ENCODE measurements around the gene SBF1.
"Not testable (repeated sequence)": the region's sequence is repeated elsewhere in the genome, so short reads cannot be mapped to it uniquely, and the experiment has no call there.

The SBF1 gene, protein sequence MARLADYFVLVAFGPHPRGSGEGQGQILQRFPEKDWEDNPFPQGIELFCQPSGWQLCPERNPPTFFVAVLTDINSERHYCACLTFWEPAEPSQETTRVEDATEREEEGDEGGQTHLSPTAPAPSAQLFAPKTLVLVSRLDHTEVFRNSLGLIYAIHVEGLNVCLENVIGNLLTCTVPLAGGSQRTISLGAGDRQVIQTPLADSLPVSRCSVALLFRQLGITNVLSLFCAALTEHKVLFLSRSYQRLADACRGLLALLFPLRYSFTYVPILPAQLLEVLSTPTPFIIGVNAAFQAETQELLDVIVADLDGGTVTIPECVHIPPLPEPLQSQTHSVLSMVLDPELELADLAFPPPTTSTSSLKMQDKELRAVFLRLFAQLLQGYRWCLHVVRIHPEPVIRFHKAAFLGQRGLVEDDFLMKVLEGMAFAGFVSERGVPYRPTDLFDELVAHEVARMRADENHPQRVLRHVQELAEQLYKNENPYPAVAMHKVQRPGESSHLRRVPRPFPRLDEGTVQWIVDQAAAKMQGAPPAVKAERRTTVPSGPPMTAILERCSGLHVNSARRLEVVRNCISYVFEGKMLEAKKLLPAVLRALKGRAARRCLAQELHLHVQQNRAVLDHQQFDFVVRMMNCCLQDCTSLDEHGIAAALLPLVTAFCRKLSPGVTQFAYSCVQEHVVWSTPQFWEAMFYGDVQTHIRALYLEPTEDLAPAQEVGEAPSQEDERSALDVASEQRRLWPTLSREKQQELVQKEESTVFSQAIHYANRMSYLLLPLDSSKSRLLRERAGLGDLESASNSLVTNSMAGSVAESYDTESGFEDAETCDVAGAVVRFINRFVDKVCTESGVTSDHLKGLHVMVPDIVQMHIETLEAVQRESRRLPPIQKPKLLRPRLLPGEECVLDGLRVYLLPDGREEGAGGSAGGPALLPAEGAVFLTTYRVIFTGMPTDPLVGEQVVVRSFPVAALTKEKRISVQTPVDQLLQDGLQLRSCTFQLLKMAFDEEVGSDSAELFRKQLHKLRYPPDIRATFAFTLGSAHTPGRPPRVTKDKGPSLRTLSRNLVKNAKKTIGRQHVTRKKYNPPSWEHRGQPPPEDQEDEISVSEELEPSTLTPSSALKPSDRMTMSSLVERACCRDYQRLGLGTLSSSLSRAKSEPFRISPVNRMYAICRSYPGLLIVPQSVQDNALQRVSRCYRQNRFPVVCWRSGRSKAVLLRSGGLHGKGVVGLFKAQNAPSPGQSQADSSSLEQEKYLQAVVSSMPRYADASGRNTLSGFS (N-terminal part only)

DNA sequence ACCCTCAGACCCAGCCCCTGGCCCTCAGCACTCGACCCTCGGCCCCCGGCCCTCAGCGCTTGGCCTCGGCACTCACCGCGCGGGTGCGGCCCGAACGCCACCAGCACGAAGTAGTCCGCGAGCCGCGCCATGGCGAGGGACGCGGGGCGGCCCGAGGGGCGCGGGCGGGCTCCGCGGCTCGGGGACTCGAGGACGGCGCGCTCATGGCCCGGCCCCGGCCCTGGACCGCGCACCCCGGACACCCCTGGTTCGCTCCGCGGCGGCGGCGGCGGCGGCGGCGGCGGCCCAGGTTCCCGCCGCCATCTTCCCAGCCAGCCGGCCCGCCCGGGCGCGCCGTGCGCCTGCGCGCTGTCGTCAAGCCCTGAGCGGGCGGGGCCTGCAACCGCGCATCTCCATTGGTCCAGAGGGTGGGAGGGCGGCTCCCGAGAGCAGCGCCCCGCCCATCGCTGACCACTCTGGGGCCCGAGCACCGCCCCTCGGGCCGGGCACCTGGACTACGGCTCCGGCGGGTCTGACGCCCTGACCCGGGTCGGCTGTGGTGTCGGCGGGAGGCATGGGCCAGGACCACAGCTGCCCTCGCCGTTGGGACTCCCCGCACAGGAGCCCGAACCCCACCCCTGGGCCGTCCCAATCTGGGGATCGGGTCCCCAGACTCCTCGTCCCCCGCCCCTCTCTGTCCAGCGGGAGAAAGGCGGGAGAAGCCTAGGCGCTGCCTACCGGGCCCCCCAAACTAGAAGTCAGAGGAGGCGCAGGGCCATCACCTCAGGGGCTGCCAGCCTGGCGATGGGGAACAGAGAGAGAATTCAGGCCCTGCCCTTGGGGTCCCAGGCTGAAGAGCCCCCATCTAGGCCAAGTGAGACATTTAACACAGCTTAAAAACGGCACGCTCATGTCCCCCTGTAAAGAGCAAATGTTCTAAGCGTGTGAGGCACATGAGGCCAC, at the start of gene SBF1:
SBF1 (minus strand) TSS at position 326 of the 942 bp plus-strand sequence; CDS start at position 131, 195 bp downstream.
- peak; percentile 83 for DNase-seq

DNA sequence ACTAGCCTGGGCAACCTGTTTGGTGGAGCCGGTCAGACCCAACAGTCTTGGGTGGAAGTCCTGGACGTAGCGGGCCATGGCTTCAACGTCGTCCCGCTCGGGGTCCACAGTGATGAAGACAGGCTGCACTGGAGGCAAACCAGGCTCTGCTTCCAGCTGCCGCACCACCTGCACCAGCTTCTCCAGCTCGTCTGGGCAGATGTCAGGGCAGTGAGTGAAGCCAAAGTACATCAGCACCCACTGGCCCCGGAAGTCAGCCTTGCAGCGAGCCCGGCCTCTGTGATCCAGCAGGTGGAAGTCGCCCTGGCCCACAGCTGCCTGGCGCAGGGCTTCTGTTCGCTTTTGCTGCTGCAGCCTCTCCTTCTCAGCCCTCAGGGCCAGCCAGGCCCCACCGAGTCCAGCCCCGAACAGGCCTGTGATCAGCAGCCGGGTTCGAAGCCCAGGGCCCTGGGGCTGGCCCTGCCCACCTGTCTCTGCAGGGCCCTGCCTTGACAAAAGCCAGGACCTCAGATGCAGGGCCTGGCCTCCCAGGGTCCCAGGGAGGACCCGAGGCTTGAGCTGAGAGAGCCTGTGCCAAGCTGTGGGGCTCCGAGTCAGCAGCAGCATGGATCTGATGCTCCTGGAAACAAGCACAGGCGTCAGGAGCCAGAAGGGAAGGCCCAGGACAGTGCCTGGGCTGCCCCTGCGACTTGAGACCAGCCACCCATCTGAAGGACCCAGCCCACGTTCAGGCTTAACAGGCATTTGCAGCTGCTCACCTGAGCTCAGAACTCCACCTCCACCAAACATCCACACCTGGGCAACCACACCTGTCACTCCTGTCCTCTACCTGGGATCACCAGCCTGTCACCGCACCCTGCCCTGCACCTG, 49.2 kb upstream of the SBF1 start:
- DNase-seq, result no peak

DNA sequence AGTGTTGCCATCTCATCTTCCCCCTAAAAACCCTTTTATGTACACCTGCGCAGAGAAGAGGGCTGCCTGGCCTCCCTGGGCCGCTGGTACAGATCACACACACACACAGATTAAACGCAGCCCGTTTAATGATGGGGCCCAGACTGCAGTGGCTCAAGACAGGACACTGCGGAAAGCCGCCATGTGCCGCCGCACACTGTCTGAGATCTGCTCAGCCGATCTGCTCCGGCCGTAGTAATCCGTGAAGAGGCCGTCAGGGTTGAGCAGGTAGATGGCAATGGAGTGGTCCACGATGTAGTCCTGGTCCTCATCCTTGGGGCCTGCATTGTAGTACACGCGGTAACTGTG, 48.6 kb upstream of the SBF1 start:
- DNase-seq, result no peak

DNA sequence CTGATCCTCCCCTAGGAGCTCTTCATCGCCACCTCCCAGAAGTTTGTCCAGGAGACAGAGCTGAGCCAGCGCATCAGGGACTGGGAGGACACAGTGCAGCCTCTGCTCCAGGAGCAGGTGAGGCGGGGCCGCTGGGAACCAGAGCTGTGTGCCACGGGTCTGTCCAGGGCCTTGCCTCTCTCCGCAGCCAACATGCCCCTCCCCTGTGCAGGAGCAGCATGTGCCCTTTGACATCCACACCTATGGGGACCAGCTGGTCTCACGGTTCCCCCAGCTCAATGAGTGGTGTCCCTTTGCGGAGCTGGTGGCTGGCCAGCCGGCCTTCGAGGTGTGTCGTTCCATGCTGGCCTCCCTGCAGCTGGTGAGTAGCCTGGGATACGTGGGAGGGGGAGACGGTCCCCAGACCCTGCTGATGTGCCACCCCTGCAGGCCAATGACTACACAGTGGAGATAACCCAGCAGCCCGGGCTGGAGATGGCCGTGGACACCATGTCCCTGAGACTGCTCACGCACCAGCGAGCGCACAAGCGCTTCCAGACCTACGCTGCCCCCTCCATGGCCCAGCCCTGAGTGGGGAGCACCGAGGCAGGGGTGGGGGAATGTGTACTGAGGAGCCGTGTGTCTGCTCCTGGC, 48.1 kb upstream of the SBF1 start:
- no peak for DNase-seq

DNA sequence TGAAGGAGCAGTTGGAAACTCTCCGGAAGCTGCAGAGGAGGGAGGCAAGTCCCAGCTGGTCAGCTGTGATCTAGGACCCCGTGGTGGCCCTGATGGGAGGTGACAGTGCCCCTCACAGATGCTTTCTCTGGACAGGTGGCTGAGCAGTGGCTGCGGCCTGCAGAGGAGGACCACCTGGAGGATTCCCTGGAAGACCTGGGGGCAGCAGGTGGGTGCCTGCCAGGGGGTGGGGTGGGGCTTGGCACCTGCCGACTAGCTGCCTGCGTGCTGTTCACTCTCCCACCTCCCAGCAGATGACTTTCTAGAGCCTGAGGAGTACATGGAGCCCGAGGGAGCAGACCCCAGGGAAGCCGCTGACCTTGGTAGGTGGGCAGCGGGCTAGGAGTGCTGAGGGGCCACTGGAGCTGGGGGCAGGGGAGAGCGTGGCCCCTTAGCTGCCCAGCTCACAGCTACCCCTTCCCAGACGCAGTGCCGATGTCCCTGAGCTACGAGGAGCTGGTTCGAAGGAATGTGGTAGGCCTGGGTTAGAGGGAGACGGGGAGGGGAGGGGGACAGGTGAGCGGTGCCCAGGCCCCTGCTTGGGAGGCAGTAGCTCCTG, 47.5 kb upstream of the SBF1 start:
- DNase-seq, result no peak

DNA sequence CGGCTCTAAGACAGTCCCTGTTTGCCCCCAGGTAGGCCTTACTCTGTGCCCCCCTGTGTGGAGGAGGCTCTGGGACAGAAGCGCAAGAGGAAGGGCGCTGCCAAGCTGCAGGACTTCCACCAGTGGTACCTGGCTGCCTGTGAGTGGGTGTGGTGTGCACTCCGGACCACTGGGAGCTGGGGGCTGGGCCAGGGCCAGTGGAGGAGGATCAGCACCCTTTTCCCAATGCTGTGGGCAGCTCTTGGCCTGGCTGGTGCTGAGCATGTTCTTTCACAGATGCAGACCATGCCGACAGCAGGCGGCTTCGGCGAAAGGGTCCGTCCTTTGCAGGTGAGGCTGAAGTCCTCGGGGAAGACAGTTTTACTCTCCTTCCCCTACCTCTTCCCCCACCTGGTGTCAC, 46.9 kb upstream of the SBF1 start:
- no peak for DNase-seq

DNA sequence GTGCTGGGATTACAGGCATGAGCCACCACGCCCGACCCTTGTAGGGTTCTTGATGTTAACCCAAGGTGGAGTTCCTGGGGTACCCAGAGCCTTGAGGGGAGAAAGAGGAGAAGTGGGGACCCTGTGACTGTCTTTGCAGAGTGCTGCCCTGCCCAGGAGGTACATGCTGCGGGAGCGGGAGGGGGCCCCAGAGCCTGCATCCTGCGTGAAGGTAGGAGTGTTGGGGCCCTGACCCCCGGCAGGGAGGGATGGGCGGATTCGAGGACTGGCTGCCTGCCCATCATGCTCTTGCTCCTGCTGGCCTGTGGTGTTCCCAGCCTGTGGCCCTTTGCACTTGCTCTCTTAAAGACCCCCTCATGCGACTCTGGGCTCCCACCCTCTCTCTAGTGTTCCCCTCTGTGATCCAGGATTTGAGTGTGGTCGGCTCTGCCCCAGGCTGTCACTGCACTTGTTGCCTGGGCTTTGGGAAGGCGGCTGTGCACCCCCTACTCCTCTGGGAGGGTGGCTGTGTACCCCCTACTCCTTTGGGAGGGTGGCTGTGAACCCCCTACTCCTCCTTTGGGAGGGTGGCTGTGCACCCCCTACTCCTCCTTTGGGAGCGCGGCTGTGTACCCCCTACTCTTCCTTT, 46.1 kb upstream of the SBF1 start:
- no peak for DNase-seq

DNA sequence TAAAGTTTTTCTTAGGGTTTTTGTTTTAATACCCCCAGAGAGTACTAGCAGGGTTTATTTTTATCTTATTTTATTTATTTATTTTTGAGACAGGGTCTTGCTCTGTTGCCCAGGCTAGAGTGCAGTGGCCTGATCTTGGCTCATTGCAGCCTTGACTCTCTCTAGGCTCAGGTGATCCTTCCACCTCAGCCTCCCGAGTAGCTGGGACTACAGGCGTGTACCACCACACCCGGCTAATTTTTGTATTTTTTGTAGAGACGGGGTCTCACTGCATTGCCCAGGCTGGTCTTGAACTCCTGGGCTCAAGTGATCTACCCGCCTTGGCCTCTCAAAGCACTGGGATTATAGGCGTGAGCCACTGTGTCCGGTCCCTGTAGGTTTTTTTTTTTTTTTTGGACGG, 45.3 kb upstream of the SBF1 start:
- DNase-seq, result not testable (repeated sequence)

DNA sequence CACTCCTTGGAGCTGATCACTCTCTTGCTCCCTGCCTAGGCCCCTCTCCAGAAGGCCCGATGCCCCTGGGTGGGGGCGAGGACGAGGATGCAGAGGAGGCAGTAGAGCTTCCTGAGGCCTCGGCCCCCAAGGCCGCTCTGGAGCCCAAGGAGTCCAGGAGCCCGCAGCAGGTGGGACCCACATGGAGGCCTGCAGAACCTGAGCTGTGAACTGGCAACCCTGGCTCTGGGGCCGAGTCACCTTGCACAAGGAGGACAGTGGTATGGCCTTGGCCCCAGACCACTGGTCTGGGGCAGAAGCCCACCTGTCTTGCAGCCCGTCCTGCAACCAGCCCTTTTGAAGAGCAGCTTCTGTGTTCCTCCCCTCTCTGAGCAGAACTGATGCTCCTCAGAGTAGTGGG, 44.3 kb upstream of the SBF1 start:
- no peak for DNase-seq

DNA sequence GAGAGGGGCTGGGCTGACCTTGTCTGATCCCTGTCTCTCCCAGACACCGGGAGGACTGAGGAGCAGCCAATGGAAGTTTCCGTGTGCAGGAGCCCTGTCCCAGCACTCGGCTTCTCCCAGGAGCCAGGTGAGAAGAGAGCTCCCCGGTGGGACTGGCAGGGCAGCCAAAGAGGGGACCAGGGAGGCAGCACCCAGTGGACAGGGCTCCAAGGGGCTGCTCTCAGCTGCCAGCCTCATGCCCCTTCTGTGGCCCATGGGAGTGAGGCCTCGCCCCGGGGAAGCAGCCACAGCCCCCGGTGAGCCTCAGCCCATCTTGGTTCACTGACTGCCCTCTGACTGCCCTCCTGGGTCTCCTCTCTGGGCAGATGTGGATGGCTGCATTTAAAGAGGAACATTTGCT, 43.8 kb upstream of the SBF1 start:
- no peak for DNase-seq

DNA sequence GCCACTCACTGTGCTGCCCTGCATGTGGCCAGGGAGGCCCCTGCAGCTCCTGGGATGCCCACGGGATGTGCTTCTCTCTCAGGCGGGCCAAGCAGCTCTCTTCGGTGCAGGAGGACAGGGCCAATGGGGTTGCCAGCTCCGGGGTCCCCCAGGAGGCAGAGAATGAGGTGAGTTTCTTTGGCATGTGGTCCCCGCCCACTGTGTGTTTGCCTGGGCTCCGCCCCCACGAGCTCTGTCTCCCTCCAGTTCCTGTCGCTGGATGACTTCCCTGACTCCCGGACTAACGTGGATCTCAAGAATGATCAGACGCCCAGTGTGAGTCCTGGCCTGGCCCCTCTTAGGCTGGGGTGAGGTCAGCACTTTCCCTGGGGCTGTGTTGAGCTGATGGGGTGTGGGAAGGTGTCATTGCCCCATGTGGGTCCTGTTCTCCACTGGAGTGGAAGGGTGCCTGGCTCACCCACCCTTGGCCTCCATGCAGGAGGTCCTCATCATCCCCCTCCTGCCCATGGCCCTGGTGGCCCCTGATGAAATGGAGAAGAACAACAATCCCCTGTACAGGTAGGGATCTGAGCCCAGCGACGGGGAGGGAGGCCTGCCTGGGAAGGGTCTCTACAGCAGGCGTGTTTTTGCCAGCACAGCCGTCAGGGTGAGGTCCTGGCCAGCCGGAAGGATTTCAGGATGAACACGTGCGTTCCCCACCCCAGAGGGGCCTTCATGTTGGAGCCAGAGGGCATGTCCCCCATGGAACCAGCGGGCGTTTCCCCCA, 42.8 kb upstream of the SBF1 start:
- no peak for DNase-seq

DNA sequence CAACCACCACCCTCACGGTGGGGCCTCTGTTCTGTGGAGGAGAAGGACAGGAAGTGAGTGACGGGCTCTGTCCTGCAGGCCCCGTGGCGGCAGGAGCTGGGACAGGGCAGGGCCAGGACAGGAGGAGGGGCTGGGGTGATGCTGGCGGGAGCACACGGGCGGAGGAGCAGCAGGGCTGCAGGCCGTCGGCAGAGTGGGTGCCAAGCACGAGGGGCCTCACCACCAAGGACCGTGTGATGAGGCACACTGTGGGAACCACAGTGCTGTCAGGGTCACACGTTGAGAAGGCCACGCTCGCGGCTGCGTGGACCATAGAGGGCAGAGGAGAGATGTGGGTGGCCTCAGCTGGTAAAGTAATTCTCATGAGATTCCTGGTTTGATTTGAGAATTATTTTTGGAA, 42.1 kb upstream of the SBF1 start:
- DNase-seq, result no peak

DNA sequence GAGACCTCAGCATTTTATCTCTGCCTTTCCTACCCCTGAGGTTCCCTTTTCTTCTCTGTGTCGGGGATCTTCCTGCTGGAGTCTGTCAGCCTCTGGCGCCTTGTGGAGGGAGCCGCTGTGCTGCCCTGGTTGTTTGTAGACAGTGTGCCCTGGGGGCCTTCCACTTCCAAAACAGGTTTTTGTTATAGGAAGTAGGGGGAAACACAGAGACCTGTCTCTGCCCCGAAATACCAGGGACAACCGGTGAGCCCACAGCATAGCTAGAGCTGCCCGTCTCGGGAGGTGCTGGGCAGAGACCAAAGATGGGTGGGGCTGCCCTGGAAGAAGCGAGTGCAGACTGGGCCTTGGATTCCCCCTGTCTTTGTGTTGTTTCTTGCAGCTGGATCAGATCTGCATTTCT, 41.2 kb upstream of the SBF1 start:
- no peak for DNase-seq

DNA sequence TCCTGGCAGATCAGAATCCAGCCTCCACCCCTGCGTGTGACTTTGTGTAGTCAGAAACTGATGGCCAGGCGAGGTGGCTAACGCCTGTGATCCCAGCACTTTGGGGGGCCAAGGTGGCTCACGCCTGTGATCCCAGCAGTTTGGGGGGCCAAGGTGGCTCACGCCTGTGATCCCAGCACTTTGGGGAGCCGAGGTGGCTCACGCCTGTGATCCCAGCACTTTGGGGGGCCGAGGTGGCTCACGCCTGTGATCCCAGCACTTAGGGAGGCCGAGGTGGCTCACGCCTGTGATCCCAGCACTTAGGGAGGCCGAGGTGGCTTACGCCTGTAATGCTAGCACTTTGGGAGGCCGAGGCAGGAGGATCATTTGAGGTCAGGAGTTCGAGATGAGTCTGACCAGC, 38.3 kb upstream of the SBF1 start:
- no peak for DNase-seq

DNA sequence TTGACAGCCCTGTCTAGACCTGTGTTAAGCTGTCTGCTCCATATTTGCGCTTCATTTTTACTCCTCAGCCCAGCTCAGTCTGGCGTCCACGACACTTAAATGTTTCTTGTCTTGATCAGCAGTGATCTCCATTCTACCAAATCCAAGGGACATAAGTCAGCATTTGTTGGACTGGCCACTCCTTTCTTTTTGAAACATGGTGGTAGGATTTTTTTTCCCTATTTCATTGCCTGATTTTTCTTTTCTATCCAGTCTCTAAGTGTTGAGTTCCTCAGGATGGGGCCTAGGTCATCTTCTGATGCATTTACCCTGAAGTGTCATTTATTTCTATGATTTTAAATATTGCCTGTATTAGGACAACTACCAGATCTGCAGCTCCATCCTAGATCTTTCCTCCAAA, 34.1 kb upstream of the SBF1 start:
- DNase-seq, result no peak

DNA sequence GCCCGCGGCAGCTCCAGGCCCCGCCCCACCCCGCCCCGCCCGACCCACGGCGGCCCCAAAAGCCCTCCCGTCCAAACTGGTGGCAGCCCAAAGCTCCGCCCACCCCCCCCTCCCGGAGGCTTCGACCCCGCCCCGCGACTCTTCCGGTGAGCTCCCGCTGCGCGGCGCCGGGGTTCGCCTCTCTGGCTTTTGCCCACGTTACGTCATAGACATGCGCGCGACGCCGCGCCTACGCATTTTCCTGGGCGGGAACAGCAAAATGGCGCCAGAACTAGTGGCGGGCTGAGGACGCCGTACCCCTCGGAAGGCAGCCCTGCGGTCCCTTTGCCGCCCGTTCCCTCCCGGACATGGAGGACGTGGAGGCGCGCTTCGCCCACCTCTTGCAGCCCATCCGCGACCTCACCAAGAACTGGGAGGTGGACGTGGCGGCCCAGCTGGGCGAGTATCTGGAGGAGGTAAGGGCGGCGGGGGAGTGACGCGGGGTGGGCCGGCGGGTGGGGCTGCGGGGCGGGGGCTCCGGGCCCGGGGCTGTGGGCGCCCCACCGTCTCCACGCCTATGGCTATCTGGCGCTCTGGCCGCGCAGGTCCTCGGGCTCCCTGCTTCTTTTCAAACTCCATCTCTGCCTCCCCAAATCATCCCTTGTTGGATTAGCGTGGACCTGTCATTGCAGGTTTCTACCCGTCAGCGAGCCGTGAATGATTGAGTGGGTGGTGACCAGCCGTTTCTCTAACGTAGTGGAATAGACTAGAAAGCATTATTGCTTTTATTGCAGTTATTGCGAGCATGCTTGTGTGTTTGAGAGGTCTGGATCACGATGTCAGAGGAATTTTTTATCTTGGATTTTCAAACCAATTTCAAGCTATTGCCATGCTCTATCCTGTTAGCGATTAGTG, 33.4 kb upstream of the SBF1 start, which contains the start of gene NCAPH2:
NCAPH2 (plus strand) TSS at position 234 of the 894 bp plus-strand sequence; CDS start at position 348, 114 bp downstream.
- DNase-seq, result peak; percentile 98

DNA sequence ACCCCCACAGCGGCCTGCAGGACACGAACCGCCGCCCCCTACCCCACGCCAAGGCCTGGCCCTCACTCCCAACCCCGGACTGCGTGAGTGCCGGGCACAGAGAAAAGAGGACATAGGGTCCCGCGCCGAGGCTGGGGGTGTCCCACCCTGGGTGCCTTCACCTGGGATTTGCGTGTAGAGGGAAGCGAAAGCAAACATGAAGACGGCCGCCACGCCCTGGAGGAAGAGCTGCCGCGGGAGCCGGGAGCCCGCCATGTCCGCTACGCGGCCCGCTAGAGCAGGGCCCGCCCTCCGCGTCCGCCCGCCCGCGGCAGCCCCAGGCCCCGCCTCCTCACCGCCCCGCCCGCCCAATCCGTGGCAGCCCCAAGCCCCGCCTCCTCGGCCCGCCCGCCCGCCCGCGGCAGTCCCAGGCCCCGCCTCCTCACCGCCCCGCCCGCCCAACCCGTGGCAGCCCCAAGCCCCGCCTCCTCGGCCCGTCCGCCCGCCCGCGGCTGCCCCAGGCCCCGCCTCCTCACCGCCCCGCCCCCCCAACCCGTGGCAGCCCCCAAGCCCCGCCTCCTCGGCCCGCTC, 32.7 kb upstream of the SBF1 start, which contains the start of gene LMF2:
LMF2 (minus strand) TSS at position 282 of the 570 bp plus-strand sequence; CDS start at position 255, 27 bp downstream.
- DNase-seq, result peak; percentile 92

Measured in activated CD4-positive, alpha-beta T cell treated with anti-CD3 and anti-CD28 coated beads for 1 hour (primary cell).